ENCODE results near the gene SEL1L3.

SEL1L3 gene

GRCh38 chr4:25861951-25862410 is 807 bp downstream of the SEL1L3 start:
- peak overlapping the region; percentile 53 for H3K4me3 ChIP-seq (replicated peaks; ENCODE audit: low read depth, low read length)
- no peak for TF ChIP-seq CTCF (IDR thresholded peaks at IDR 0.05; ENCODE audit: low read depth, low read length, missing control alignments)
- DNase-seq (ENCODE audit: extremely low read depth, low read depth) = no peak

GRCh38 chr4:25861280-25861950 is 1.4 kb downstream of the SEL1L3 start:
- peak overlapping the region; percentile 53 for H3K4me3 ChIP-seq (replicated peaks; ENCODE audit: low read depth, low read length)
- DNase-seq (ENCODE audit: extremely low read depth, low read depth) = no peak

GRCh38 chr4:25860586-25861279 is 2.1 kb downstream of the SEL1L3 start:
- no peak for DNase-seq (ENCODE audit: extremely low read depth, low read depth)
- TF ChIP-seq CTCF (IDR thresholded peaks at IDR 0.05; ENCODE audit: low read depth, low read length, missing control alignments) = no peak
- H3K4me3 ChIP-seq (replicated peaks; ENCODE audit: low read depth, low read length) = no peak overlapping the region

More at GRCh38 chr4:25861280-25861950, 1.4 kb downstream of the SEL1L3 start:
- no peak for TF ChIP-seq CTCF (IDR thresholded peaks at IDR 0.05; ENCODE audit: low read depth, low read length, missing control alignments)

GRCh38 chr4:25859429-25860148 is 3.2 kb downstream of the SEL1L3 start:
- no peak overlapping the region for H3K4me3 ChIP-seq (replicated peaks; ENCODE audit: low read depth, low read length)
- DNase-seq (ENCODE audit: extremely low read depth, low read depth) = no peak
- no peak for TF ChIP-seq CTCF (IDR thresholded peaks at IDR 0.05; ENCODE audit: low read depth, low read length, missing control alignments)

GRCh38 chr4:25857851-25858400 is 4.9 kb downstream of the SEL1L3 start:
- no peak overlapping the region for H3K4me3 ChIP-seq (replicated peaks; ENCODE audit: low read depth, low read length)
- DNase-seq (ENCODE audit: extremely low read depth, low read depth) = no peak
- no peak for TF ChIP-seq CTCF (IDR thresholded peaks at IDR 0.05; ENCODE audit: low read depth, low read length, missing control alignments)

GRCh38 chr4:25857403-25857802 is 5.4 kb downstream of the SEL1L3 start:
- H3K4me3 ChIP-seq (replicated peaks; ENCODE audit: low read depth, low read length) = no peak overlapping the region
- DNase-seq (ENCODE audit: extremely low read depth, low read depth) = no peak

More at GRCh38 chr4:25857403-25857802, 5.4 kb downstream of the SEL1L3 start:
- peak; percentile 22 for TF ChIP-seq CTCF (IDR thresholded peaks at IDR 0.05; ENCODE audit: low read depth, low read length, missing control alignments)
